Upper lobe of right lung (tissue), 1 donor: ENCODE data around the gene DPH5. TPM values are rescaled to one million over a fixed set of nuclear protein-coding genes. Genes with fewer than 3 reads are reported as not detected.

Source experiments
- ATAC-seq: fragments of 200-7000 bp; cut with Tn5 transposase; one replicate; pipeline ENCODE4 v1.9.1; 2020; ENCODE audit warnings: mild to moderate bottlenecking, moderate library complexity
- DNase-seq: peaks from one replicate; pipeline ENCODE4 v3.0.0-alpha.2; 2020
- H3K27ac ChIP-seq: fragments of 200-600 bp; one replicate; pipeline ENCODE4 v1.8.0; 2022
- H3K27me3 ChIP-seq: fragments of 200-600 bp; one replicate; pipeline ENCODE4 v1.8.0; 2022; ENCODE audit warnings: mild to moderate bottlenecking
- H3K36me3 ChIP-seq: fragments of 200-600 bp; one replicate; pipeline ENCODE4 v1.8.0; 2022
- H3K4me1 ChIP-seq: fragments of 200-600 bp; one replicate; pipeline ENCODE4 v1.8.0; 2022
- H3K4me3 ChIP-seq: fragments of 200-600 bp; one replicate; pipeline ENCODE4 v1.8.0; 2022; ENCODE audit warnings: mild to moderate bottlenecking
- H3K9me3 ChIP-seq: fragments of 200-600 bp; one replicate; pipeline ENCODE4 v1.8.0; 2022
- CTCF ChIP-seq: fragments of 200-600 bp; IDR thresholded peaks from one replicate; pipeline ENCODE4 v1.8.0; 2022; ENCODE audit warnings: antibody characterized with exemption
- intact Hi-C: fragments of 100-400 bp; cut with DNase I; formaldehyde crosslinking; loops from one replicate; pipeline ENCODE4 v1.11.0; 2022
- total RNA-seq: library from RNA; stranded (reverse); fragmentation: NEBNext Ultra II Directional; extraction: Animal tissue kit (Norgen Biotek cat#: 25700); gene quantifications from one replicate; pipeline ENCODE4 v1.2.1, GENCODE V29; 2021
- donor health status: DM: no; HTN: yes; CAD: no; lungs with severe emphysema.

The DPH5 gene
- total RNA-seq, 1 donor from 2014 or later: 23.8 TPM

GRCh38 chr1:100982793-100983192 is 42.8 kb downstream of the DPH5 start:
- Histone ChIP-seq H3K9me3 (no peaks in the 10 kb centered on the region), H3K27me3 (no peaks in the 10 kb centered on the region), H3K4me1 (peaks cover 7% of the 10 kb centered on the region), H3K27ac (peak overlapping the region; percentile 6), H3K4me3 (no peak overlapping the region), H3K36me3 (no peaks in the 10 kb centered on the region)
- no peak for TF ChIP-seq CTCF
- ATAC-seq (peak; percentile 98), DNase-seq (no peak)
- intact Hi-C loops: no loop called here

GRCh38 chr1:100979631-100980030 is 46.0 kb downstream of the DPH5 start:
- Histone ChIP-seq H3K9me3 (no peaks in the 10 kb centered on the region), H3K27ac (no peak overlapping the region), H3K4me1 (peaks cover 15% of the 10 kb centered on the region), H3K36me3 (peaks cover 9% of the 10 kb centered on the region), H3K27me3 (no peaks in the 10 kb centered on the region), H3K4me3 (no peak overlapping the region)
- DNase-seq (no peak), ATAC-seq (no peak)
- TF ChIP-seq CTCF: no peak
- intact Hi-C loops: no loop called here

DNA sequence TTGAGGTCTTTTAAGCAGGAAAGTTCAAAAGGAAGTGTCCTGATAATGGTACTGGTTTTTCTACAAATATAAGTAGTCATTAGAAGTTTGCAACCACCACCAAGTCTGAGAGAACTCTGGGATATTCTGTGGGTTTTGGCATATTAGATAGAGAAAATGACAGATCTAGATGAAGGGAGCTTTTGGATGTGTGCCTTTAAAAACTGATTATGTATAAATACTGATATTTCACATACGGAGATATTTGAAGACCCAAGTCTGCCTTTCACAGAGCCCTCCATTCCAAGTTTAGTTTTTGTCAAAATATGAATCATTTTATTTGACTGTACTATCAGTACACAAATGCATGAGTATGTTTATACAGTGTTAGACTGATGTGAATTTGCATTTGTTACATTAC is 48.6 kb downstream of the DPH5 start:
- no peak overlapping the region for H3K27ac ChIP-seq
- no peak for TF ChIP-seq CTCF
- no peaks in the 10 kb centered on the region for H3K27me3 ChIP-seq
- DNase-seq (no peak), ATAC-seq (no peak)
- H3K36me3 ChIP-seq: peaks cover 13% of the 10 kb centered on the region
- H3K9me3 ChIP-seq: no peaks in the 10 kb centered on the region
- intact Hi-C loops: no loop called here
- H3K4me3 ChIP-seq: no peak overlapping the region
- peaks cover 11% of the 10 kb centered on the region for H3K4me1 ChIP-seq

DNA sequence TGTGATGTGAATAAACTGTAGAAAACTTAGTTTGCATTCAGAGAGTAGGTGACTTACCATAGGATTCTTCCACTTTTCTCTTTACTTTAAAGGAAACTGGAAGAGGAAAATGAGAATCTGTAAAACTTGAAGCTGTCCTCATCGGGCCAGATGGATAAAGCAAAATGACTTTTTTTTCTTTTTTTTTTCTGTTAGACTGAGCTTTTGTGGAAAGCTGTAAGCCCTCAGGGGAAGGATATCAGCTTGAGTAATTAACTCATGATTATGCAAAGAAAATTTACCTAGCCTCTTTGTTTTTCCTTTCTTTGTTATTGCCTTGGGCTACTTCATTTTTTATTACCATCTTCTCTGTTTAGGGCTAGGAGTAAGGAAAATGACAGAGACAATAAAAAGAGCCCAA is 53.4 kb downstream of the DPH5 start:
- no peak for TF ChIP-seq CTCF
- H3K27me3 ChIP-seq: no peaks in the 10 kb centered on the region
- H3K9me3 ChIP-seq: no peaks in the 10 kb centered on the region
- H3K4me1 ChIP-seq: peaks cover 8% of the 10 kb centered on the region
- ATAC-seq: no peak
- H3K4me3 ChIP-seq: no peak overlapping the region
- DNase-seq: no peak
- no peak overlapping the region for H3K27ac ChIP-seq
- H3K36me3 ChIP-seq: peaks cover 15% of the 10 kb centered on the region
- intact Hi-C loops: no loop called here

DNA sequence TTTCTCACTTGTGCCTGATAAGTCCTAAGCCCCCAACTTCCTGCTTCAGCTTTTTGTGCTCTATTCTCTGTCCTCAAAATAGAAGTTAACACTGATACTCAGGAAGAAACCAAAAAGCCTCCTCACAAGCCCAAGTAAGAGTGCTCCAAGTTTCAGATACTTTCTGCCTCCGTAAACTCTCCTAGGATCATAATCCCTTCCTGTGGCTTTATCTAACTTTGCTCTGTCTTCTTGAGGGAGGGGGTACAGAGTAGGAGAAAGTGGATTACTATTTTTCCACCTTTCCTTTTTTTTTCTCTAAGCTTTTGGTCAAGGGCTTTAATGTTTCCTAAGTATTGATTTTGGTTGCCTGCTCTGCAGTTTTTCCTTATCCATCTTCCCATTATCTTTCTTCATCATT is 54.6 kb downstream of the DPH5 start:
- Histone ChIP-seq H3K4me3 (no peak overlapping the region), H3K27me3 (no peaks in the 10 kb centered on the region), H3K9me3 (no peaks in the 10 kb centered on the region), H3K4me1 (peaks cover 2% of the 10 kb centered on the region), H3K27ac (no peak overlapping the region), H3K36me3 (peaks cover 26% of the 10 kb centered on the region)
- intact Hi-C loops: no loop called here
- TF ChIP-seq CTCF: no peak
- DNase-seq (no peak), ATAC-seq (no peak)

DNA sequence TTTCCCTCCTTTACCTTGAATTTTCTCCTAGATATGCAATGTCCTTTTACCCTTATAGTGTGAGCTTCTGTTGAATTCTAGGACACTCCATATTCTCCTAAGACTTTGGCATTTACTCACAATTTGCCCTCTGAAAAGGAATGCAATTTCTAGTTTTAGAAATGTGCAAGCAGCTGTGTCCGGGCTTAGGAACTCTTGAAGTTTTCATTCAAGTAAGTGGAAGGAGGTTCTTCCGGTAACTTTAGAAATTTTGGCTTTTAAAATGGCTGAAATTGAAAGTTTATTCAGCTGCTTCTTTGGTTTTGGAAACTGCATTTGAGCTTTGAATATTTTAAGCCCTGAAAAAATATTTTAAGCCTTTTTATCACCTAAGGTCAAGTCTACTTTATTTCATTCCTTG is 56.3 kb downstream of the DPH5 start:
- Histone ChIP-seq H3K27ac (no peak overlapping the region), H3K4me1 (no peaks in the 10 kb centered on the region), H3K27me3 (no peaks in the 10 kb centered on the region), H3K9me3 (no peaks in the 10 kb centered on the region), H3K4me3 (no peak overlapping the region), H3K36me3 (peaks cover 22% of the 10 kb centered on the region)
- intact Hi-C loops: no loop called here
- no peak for TF ChIP-seq CTCF
- ATAC-seq (no peak), DNase-seq (no peak)
